Uterus (tissue), 4 donors: ENCODE measurements around the gene PIK3CB. TPM values are rescaled to one million over a fixed set of nuclear protein-coding genes. Genes with fewer than 3 reads are reported as not detected.
"Not testable (repeated sequence)": the region's sequence is repeated elsewhere in the genome, so short reads cannot be mapped to it uniquely, and the experiment has no call there.

Experiments used
- DNase-seq, 2 donors: peaks; one replicate each; pipeline ENCODE4 v3.0.0-alpha.2; 2019 to 2020
- H3K27ac ChIP-seq, 2 donors: fragments of 200-600 bp; sonication (generic); 1 replicate in 1 of 2; 2 replicates in 1 of 2; pipeline ENCODE4 v1.5.1; 2016 to 2018
- H3K27me3 ChIP-seq, 2 donors: fragments of 200-600 bp; sonication (generic); one replicate each; pipeline ENCODE4 v1.5.1; 2018 to 2019; ENCODE audit warnings: control low read depth in 1 of 2
- H3K36me3 ChIP-seq, 2 donors: fragments of 200-600 bp; sonication (generic); one replicate each; pipeline ENCODE4 v1.5.1; 2019; ENCODE audit warnings: control low read depth in 1 of 2
- H3K4me1 ChIP-seq, 2 donors: fragments of 200-600 bp; sonication (generic); one replicate each; pipeline ENCODE4 v1.5.1; 2018 to 2019; ENCODE audit warnings: control low read depth in 1 of 2
- H3K4me3 ChIP-seq, 2 donors: fragments of 200-600 bp; sonication (generic); 1 replicate in 1 of 2; 2 replicates in 1 of 2; pipeline ENCODE4 v1.5.1; 2018 to 2019; ENCODE audit warnings: mild to moderate bottlenecking in 1 of 2
- H3K9me3 ChIP-seq, 2 donors: fragments of 200-600 bp; sonication (generic); one replicate each; pipeline ENCODE4 v1.5.1; 2019; ENCODE audit warnings: control low read depth in 1 of 2
- POLR2A ChIP-seq, 2 donors: fragments of 450-650 bp; IDR thresholded peaks; one replicate each; pipeline ENCODE4 v1.6.1; 2016; ENCODE audit warnings: antibody characterized with exemption in 2 of 2, mild to moderate bottlenecking in 1 of 2, moderate library complexity in 1 of 2
- intact Hi-C: fragments of 100-400 bp; cut with DNase I; formaldehyde crosslinking; loops from one replicate; pipeline ENCODE4 v1.15.1; 2023; ENCODE audit warnings: low total_unique reads
- total RNA-seq, 4 donors: library from RNA; depleted of rRNA in 3 of 4; stranded (reverse); fragments of >200 nt in 3 of 4; gene quantifications; one replicate each; pipeline versions ENCODE4 v1.1.0 to v1.2.4, GENCODE V29; 2014 to 2023
- TF ChIP-seq, protein P1 (sequence below), 4 experiments: fragments of 200-600 bp in 2 of 4; fragments of 450-650 bp in 2 of 4; sonication (generic) in 2 of 4; IDR thresholded peaks; one replicate each; pipeline ENCODE4 v1.5.1; 2016 to 2019; ENCODE audit warnings: antibody characterized with exemption in 4 of 4, mild to moderate bottlenecking in 2 of 4, moderate library complexity in 1 of 4
- donor health status: DM: yes; HTN: yes; CAD: no.

Gene PIK3CB
- total RNA-seq, 4 donors from 2014 or later = 5.6 to 37.5 (median 17.0) TPM

DNA sequence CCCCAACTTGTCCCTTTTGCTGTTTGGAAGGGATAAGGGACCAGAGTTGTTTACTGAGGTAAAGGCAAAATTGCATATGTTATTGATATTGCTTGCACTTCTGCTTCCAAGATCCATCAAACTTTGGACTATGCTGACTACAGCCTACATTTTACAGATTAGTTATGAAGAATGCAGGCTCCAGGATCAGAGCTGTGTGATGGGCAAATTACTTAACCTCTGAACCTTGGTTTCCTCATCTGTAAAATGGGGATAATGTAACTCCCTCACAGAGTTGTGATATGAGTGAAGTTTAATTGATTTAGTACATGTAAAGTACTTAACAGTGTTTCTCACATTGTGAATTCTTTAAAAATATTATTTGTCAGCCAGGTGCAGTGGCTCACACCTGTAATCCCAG, 210.2 kb downstream of the PIK3CB start:
- no peaks in the 10 kb centered on the region for H3K9me3 ChIP-seq
- H3K4me1 ChIP-seq = no peaks in the 10 kb centered on the region
- no peaks in the 10 kb centered on the region for H3K36me3 ChIP-seq
- H3K4me3 ChIP-seq = no peak overlapping the region
- no peak for DNase-seq
- no peaks in the 10 kb centered on the region for H3K27me3 ChIP-seq
- TF ChIP-seq POLR2A (IDR thresholded peaks at IDR 0.05) = no peak
- TF ChIP-seq, protein P1, sequence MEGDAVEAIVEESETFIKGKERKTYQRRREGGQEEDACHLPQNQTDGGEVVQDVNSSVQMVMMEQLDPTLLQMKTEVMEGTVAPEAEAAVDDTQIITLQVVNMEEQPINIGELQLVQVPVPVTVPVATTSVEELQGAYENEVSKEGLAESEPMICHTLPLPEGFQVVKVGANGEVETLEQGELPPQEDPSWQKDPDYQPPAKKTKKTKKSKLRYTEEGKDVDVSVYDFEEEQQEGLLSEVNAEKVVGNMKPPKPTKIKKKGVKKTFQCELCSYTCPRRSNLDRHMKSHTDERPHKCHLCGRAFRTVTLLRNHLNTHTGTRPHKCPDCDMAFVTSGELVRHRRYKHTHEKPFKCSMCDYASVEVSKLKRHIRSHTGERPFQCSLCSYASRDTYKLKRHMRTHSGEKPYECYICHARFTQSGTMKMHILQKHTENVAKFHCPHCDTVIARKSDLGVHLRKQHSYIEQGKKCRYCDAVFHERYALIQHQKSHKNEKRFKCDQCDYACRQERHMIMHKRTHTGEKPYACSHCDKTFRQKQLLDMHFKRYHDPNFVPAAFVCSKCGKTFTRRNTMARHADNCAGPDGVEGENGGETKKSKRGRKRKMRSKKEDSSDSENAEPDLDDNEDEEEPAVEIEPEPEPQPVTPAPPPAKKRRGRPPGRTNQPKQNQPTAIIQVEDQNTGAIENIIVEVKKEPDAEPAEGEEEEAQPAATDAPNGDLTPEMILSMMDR (IDR thresholded peaks at IDR 0.05) = no peak
- H3K27ac ChIP-seq = no peak overlapping the region
- intact Hi-C loops = no loop called here

GRCh38 chr3:138620431-138620830, 214.3 kb downstream of the PIK3CB start:
- no peaks in the 10 kb centered on the region for H3K36me3 ChIP-seq
- no peak for TF ChIP-seq POLR2A (IDR thresholded peaks at IDR 0.05)
- TF ChIP-seq, protein P1 (IDR thresholded peaks at IDR 0.05) = no peak
- no peak overlapping the region for H3K4me3 ChIP-seq
- no peaks in the 10 kb centered on the region for H3K9me3 ChIP-seq
- no peaks in the 10 kb centered on the region for H3K4me1 ChIP-seq
- intact Hi-C loops = no loop called here
- no peaks in the 10 kb centered on the region for H3K27me3 ChIP-seq
- no peak for DNase-seq
- H3K27ac ChIP-seq = no peak overlapping the region

DNA sequence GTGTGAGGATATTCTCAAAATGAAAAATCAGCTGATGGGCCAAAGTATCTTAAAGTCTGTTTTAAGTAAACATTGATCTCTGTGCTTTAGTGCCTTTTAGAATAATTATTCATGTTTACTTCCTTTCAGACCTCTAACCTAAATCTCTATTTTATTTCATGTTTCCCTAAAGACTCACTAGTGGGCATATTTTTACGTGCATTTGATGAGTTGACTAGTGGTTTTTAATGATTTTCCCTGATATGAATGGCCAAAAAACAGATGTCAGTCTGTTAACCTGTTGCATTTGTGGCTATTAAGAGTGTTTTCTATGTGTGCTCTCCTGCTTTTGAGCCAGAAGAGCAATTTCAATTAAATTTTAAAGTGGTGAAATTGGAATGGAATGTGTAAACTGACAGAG, 219.3 kb downstream of the PIK3CB start:
- Histone ChIP-seq H3K9me3 (no peaks in the 10 kb centered on the region), H3K4me1 (no peaks in the 10 kb centered on the region), H3K36me3 (no peaks in the 10 kb centered on the region), H3K27me3 (no peaks in the 10 kb centered on the region), H3K4me3 (no peak overlapping the region), H3K27ac (no peak overlapping the region)
- intact Hi-C loops = no loop called here
- DNase-seq = no peak
- no peak for TF ChIP-seq POLR2A (IDR thresholded peaks at IDR 0.05)
- TF ChIP-seq, protein P1 (IDR thresholded peaks at IDR 0.05) = no peak

DNA sequence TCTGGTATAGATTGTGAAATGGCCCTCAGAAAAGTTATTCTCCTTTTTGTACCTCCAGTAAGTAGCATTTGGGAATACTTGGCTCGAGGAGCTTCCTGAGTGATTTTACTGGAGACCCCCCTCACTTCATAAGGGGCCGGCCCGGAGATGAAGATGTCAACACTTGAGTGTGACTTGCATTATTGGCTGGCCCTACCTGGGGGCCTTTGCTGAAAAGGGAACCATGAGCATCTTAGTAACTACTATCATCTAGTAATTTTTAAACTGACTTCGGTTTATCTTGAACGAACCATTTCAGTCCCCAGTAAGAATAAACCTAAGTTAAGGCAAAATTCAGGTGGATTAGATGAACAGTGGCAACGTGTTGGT, 224.8 kb downstream of the PIK3CB start:
- H3K4me3 ChIP-seq = peak overlapping the region; percentile 41 to 80
- H3K27me3 ChIP-seq = peaks cover 0 to 3% of the 10 kb centered on the region in 2 donors
- no peak for TF ChIP-seq POLR2A (IDR thresholded peaks at IDR 0.05)
- TF ChIP-seq, protein P1 (IDR thresholded peaks at IDR 0.05) = no peak
- peak overlapping the region; percentile 90 to 99 for H3K27ac ChIP-seq
- H3K4me1 ChIP-seq = no peaks in the 10 kb centered on the region
- H3K36me3 ChIP-seq = no peaks in the 10 kb centered on the region
- intact Hi-C loops = no loop called here
- DNase-seq = no peak
- H3K9me3 ChIP-seq = no peaks in the 10 kb centered on the region

DNA sequence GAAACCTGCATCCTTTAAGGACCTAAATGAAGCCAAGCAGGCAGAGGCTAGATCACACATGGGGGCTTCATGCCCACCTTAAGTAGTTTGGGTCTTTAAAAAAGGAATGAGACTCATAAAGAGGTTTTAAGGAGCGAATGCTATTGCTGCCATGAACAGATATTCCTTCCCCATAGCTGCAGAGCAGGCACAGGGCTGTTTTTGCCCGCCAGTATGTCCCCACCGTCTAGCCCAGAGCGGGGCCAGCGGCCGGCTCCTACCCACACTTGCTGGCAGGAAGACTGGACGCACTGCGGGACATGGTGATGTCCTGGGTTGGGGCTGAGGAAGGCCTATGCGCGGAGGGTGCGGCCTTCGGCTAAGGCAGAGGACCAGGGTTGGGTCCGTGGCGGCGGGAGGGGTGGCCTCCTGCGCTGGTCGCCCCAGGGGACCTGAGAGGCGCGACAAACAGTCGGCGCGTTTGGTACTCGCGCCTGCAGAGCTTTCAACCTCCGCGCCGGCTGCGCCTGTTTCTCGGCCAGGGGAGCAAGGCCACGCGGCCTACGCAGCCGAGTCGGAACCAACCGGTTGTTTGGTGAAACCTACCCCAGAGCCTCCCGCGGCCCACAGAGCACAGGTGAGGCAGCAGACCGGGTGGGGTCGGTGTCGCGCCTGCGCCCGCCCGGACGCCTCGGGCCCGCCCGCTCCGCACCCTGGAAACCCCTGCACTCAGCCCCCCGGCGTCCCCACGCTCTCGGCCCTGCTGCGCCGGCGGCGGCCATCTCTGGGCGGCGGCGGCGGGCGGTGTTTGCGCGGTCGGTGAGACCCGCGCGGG, 226.2 kb downstream of the PIK3CB start, which contains the start of gene FAIM:
Gene FAIM, plus strand, starts transcription at position 450 of the 814 bp plus-strand sequence. CDS start 10,956 bp downstream, outside the sequence.
- TF ChIP-seq, protein P1 (IDR thresholded peaks at IDR 0.05) = peak in 1 of 4 experiments; percentile 12
- peak in 1 of 2 donors; percentile 32 for TF ChIP-seq POLR2A (IDR thresholded peaks at IDR 0.05)
- DNase-seq = peak; percentile 61 to 69
- intact Hi-C loops = no loop called here

GRCh38 chr3:138604106-138604595, 230.6 kb downstream of the PIK3CB start:
- intact Hi-C loops, H3K4me1 ChIP-seq, H3K27me3 ChIP-seq, DNase-seq, H3K27ac ChIP-seq, H3K36me3 ChIP-seq, H3K9me3 ChIP-seq, H3K4me3 ChIP-seq: not testable (repeated sequence)

More for the DNA sequence above, 226.2 kb downstream of the PIK3CB start, which contains the start of gene FAIM:
- Histone ChIP-seq H3K36me3 (no peaks in the 10 kb centered on the region), H3K27me3 (peaks cover 0 to 3% of the 10 kb centered on the region in 2 donors), H3K9me3 (no peaks in the 10 kb centered on the region), H3K4me3 (peak within 1 kb of the TSS; percentile 41 to 80), H3K27ac (peak within 1 kb of the TSS; percentile 90 to 99), H3K4me1 (no peaks in the 10 kb centered on the region)
